Brain pericyte (primary cell): ENCODE results near the gene GRIN2D.

ENCODE experiments used
- DNase-seq: peaks from one replicate; pipeline ENCODE4 v3.0.0-alpha.2; 2012; ENCODE audit warnings: low read depth, low spot score

The GRIN2D gene

DNA sequence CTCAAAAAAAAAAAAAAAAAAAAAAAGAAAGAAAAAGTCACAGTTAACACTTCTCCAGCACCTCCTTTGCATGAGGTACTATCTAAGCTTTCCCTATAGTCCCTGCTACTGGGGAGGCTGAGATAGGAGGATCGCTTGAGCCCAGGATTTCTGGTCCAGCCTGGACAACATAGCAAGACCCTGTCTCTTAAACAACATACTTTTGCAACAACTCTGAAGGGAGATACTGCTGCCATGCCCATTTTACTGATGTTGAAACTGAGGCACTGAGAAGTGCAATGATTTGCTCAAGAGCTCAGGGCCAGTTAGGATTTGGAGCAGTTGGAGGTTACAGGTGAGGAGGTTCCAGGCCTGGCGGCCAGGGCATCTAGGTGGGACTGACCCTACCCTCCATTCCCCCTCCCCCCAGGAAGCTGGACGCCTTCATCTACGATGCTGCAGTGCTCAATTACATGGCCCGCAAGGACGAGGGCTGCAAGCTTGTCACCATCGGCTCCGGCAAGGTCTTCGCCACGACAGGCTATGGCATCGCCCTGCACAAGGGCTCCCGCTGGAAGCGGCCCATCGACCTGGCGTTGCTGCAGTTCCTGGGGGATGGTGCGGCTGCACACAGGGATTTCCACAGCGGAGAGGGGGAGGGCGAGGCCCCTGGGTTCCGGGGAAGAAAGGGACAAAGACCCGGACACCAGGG lies 48.0 kb downstream of the GRIN2D start:
- no peak for DNase-seq

- DNase-seq: no peak
Measured at GRCh38 chr19:48442116-48443035, 48.9 kb downstream of the GRIN2D start.

- no peak for DNase-seq
Measured at GRCh38 chr19:48443256-48443655, 49.8 kb downstream of the GRIN2D start.
